ENCODE results near the gene ITGB5.

The ITGB5 gene

DNA sequence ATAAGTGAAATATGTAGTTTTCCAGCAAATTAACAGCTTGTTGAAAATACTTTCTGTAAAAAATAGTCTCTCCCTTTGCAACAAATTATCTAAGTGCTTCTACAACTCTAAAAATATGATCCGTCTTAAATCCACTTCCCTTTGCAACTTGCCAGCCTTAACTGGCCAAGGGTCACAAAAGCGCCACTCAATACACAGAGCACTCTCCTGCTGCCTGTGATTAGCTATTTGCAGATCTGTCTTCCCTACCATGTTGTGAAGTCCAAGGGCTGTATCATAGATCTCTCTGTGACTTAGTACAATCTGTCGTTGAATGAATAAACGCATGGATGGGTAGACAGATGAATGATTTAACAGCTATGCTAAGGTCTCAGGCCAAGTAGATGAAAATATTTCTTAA lies 76.2 kb downstream of the ITGB5 start:
- ChIA-PET CTCF (interaction anchor here (1.2 to 1.5 kb wide), 2 partner anchors 20 to 50 kb away, joined by 4 to 5 read pairs; no protein-coding TSS in a partner anchor), POLR2A (no interaction called here)
- DNase-seq (ENCODE audit: extremely low spot score), result no peak
- TF ChIP-seq, protein P1, sequence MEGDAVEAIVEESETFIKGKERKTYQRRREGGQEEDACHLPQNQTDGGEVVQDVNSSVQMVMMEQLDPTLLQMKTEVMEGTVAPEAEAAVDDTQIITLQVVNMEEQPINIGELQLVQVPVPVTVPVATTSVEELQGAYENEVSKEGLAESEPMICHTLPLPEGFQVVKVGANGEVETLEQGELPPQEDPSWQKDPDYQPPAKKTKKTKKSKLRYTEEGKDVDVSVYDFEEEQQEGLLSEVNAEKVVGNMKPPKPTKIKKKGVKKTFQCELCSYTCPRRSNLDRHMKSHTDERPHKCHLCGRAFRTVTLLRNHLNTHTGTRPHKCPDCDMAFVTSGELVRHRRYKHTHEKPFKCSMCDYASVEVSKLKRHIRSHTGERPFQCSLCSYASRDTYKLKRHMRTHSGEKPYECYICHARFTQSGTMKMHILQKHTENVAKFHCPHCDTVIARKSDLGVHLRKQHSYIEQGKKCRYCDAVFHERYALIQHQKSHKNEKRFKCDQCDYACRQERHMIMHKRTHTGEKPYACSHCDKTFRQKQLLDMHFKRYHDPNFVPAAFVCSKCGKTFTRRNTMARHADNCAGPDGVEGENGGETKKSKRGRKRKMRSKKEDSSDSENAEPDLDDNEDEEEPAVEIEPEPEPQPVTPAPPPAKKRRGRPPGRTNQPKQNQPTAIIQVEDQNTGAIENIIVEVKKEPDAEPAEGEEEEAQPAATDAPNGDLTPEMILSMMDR (IDR thresholded peaks at IDR 0.05; ENCODE audit: control extremely low read depth, extremely low read depth, low read depth, missing control alignments), result no peak

DNA sequence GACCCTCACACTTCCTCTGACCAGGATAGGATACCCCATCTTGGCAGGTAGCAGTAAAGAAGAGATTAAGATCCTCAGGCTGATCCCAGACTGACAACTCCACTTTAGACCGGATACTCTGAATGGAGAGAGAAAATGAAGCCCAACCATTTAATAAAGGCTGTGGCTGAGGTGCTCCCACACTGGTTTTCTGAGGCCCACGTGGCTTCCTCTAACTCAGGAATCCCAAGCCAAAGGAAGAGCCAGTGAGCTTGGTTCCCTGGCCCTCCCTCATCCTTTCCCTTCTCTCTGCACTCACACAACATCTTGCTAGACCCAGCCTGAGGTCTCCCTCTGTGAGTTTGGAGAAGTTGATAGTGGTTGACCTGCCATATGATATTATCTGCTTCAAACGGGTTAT lies 78.1 kb downstream of the ITGB5 start:
- no peak for DNase-seq (ENCODE audit: extremely low spot score)
- TF ChIP-seq, protein P1 (IDR thresholded peaks at IDR 0.05; ENCODE audit: control extremely low read depth, extremely low read depth, low read depth, missing control alignments), result no peak
- ChIA-PET POLR2A (no interaction called here), CTCF (interaction anchor here (1.6 to 1.9 kb wide), 2 partner anchors 15 to 22 kb away, joined by 3 to 7 read pairs; no protein-coding TSS in a partner anchor)

DNA sequence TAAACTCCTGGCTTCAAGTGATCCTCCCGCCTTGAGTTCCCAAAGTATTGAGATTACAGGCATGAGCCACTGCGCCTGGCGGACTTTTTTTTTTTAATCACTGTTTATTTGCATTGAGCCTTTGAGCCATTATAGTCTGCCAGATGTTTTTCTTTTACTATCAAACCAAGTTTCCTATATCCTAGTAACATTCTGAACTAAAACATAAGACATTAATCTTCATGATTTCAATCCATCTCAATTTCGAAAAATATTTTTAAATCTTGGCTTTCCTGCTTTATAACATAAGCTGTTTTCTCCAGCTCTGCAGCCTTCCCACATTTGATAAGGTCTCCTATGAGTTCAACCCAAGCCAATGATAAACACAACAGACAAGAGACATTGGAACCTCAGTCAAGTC lies 81.5 kb downstream of the ITGB5 start:
- no peak for DNase-seq (ENCODE audit: extremely low spot score)
- CTCF ChIA-PET, result interaction anchor here (0.7 kb wide), 1 partner anchor 246 kb away, joined by 3 read pairs; no protein-coding TSS in a partner anchor
- POLR2A ChIA-PET, result interaction anchor here (0.7 kb wide), 1 partner anchor 766 kb away, joined by 4 read pairs; no protein-coding TSS in a partner anchor
- TF ChIP-seq, protein P1 (IDR thresholded peaks at IDR 0.05; ENCODE audit: control extremely low read depth, extremely low read depth, low read depth, missing control alignments), result no peak

DNA sequence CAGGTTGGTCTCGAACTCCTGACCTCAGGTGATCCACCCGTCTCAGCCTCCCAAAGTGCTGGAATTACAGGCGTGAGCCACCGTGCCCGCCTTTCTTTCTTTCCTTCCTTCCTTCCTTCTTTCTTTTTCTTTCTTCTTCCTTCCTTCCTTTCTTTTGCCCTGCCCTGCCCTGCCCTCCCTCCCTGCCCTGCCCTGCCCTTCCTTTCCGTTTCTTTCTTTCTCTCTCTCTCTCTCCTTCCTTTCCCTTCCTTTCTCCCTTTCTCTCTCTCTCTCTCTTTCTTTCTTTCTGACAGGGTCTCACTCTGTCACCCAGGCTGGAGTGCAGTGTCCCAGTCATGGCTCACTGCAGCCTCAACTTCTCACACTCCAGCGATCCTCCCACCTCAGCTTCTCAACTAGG lies 82.3 kb downstream of the ITGB5 start:
- POLR2A ChIA-PET, result no interaction called here
- no peak for DNase-seq (ENCODE audit: extremely low spot score)
- CTCF ChIA-PET, result no interaction called here
- TF ChIP-seq, protein P1 (IDR thresholded peaks at IDR 0.05; ENCODE audit: control extremely low read depth, extremely low read depth, low read depth, missing control alignments), result no peak

DNA sequence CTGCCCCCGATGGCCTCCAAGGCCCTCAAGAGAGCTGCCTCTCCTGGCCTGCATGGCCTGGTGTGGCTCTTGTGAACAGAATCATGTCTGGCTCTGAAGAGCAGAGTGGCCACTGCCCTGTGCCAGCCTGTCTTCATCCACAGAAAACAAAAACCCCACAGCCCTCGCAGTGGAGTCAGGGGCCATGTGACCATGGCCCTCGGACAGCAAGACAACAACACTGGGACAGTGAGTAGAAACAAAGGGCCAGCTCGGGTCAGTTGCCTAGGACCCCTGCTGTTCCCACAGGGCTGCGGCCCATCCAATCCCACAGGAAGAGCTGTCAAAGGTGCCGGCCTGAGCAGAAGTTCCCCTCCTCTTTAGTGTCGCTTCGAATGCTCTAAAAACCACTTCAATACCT lies 84.5 kb downstream of the ITGB5 start:
- no peak for DNase-seq (ENCODE audit: extremely low spot score)
- TF ChIP-seq, protein P1 (IDR thresholded peaks at IDR 0.05; ENCODE audit: control extremely low read depth, extremely low read depth, low read depth, missing control alignments), result no peak
- ChIA-PET CTCF (interaction anchor here (1.8 kb wide), 1 partner anchor 15 kb away, joined by 4 read pairs; no protein-coding TSS in a partner anchor), POLR2A (no interaction called here)

DNA sequence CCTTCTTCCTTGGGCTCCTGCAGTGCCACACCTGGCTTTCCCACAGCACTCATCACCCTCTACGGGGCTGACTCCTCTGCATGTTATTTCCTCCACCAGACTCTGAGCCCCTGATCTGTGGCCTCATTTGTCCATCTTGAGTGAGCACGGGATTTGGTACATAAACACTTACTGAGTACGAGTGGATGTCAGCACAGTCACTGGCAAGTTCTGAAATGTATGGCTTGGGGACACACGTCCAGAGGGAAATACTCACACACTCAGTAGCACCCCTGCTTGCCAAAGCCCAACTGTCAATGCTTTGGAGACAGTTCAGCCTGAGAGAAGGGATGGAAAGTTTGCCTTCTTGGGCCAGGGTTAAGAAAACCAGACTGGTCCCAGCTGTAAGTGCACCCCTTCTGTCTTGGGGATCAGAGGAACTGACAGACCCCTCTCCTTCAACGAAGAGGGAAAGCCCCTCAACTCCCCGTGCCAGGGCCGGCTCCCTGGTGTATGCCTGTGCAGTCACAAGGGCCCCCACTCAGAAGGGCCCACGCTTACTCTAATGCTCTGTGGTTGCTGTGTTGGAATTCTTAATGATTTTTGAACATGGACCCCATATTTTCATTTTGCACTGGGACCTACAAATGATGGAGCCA lies 85.0 kb downstream of the ITGB5 start:
- TF ChIP-seq, protein P1 (IDR thresholded peaks at IDR 0.05; ENCODE audit: control extremely low read depth, extremely low read depth, low read depth, missing control alignments), result no peak
- ChIA-PET CTCF (no interaction called here), POLR2A (no interaction called here)
- DNase-seq (ENCODE audit: extremely low spot score), result no peak

Measured in GM10248 (cell line).